Endothelial cell (in vitro differentiated cells): Measurements from ENCODE around the gene CARNS1. TPM values are rescaled to one million over a fixed set of nuclear protein-coding genes. Genes with fewer than 3 reads are reported as not detected.

Source experiments
- DNase-seq: peaks from one replicate; pipeline ENCODE4 v3.0.0; 2021; ENCODE audit warnings: low spot score
- H3K27ac Mint-ChIP-seq: one replicate; pipeline ENCODE4 v1.8.0; 2021; ENCODE audit warnings: mixed read lengths, inconsistent platforms; ENCODE audit not compliant: unreplicated experiment
- H3K27me3 Mint-ChIP-seq: one replicate; pipeline ENCODE4 v1.8.0; 2021; ENCODE audit warnings: mild to moderate bottlenecking, moderate library complexity, mixed read lengths, inconsistent platforms; ENCODE audit not compliant: unreplicated experiment
- H3K36me3 Mint-ChIP-seq: one replicate; pipeline ENCODE4 v1.8.0; 2021; ENCODE audit warnings: mild to moderate bottlenecking, low read depth, mixed read lengths, inconsistent platforms; ENCODE audit not compliant: unreplicated experiment
- H3K4me1 Mint-ChIP-seq: one replicate; pipeline ENCODE4 v1.8.0; 2021; ENCODE audit warnings: mild to moderate bottlenecking, mixed read lengths, inconsistent platforms; ENCODE audit not compliant: unreplicated experiment
- H3K4me3 Mint-ChIP-seq: one replicate; pipeline ENCODE4 v1.8.0; 2021; ENCODE audit warnings: mild to moderate bottlenecking, mixed read lengths, inconsistent platforms; ENCODE audit not compliant: unreplicated experiment
- H3K9me3 Mint-ChIP-seq: one replicate; pipeline ENCODE4 v1.8.0; 2021; ENCODE audit warnings: mixed read lengths, inconsistent platforms; ENCODE audit not compliant: unreplicated experiment
- CTCF ChIP-seq: fragments of 200-600 bp; sonication (generic); IDR thresholded peaks from one replicate; pipeline ENCODE4 v1.5.0; 2021; ENCODE audit warnings: antibody characterized with exemption; ENCODE audit not compliant: unreplicated experiment
- long read RNA-seq: library from polyadenylated mRNA; unstranded; transcript quantifications from one replicate; pipeline ENCODE4 v2.0.0, GENCODE V29; 2020; ENCODE audit not compliant: unreplicated experiment
- total RNA-seq: library from RNA; stranded (reverse); fragmentation: NEBNext Ultra II Directional; extraction: Animal tissue kit (Norgen Biotek cat#: 25700); gene quantifications from one replicate; pipeline ENCODE4 v1.2.1, GENCODE V29; 2021; ENCODE audit not compliant: unreplicated experiment

Gene CARNS1
- total RNA-seq, result not detected
- long read RNA-seq, result 0 reads

GRCh38 chr11:67415501-67416304 lies at the start of gene CARNS1:
TSS of gene CARNS1 (plus strand) at chr11:67415678. CDS start at chr11:67416200, 522 bp downstream.
- H3K4me1 Mint-ChIP-seq, result peaks cover 3% of the 10 kb centered on the region
- H3K36me3 Mint-ChIP-seq, result no peaks in the 10 kb centered on the region
- peak within 1 kb of the TSS; percentile 25 for H3K4me3 Mint-ChIP-seq
- no peak for TF ChIP-seq CTCF
- peaks cover 14% of the 10 kb centered on the region for H3K27me3 Mint-ChIP-seq
- no peaks in the 10 kb centered on the region for H3K9me3 Mint-ChIP-seq
- H3K27ac Mint-ChIP-seq, result no peak within 1 kb of the TSS
- DNase-seq, result no peak

- TF ChIP-seq CTCF, result no peak
- H3K27ac Mint-ChIP-seq, result peak overlapping the region; percentile 26
- peaks cover 26% of the 10 kb centered on the region for H3K4me1 Mint-ChIP-seq
- peak overlapping the region; percentile 32 for H3K4me3 Mint-ChIP-seq
- no peaks in the 10 kb centered on the region for H3K9me3 Mint-ChIP-seq
- H3K27me3 Mint-ChIP-seq, result peaks cover 2% of the 10 kb centered on the region
- peaks cover 33% of the 10 kb centered on the region for H3K36me3 Mint-ChIP-seq
- DNase-seq, result no peak
Measured at GRCh38 chr11:67365736-67366444, 49.6 kb upstream of the CARNS1 start.

GRCh38 chr11:67366546-67366945 lies 48.9 kb upstream of the CARNS1 start:
- Mint-ChIP-seq H3K9me3 (no peaks in the 10 kb centered on the region), H3K27ac (no peak overlapping the region), H3K27me3 (peaks cover 7% of the 10 kb centered on the region), H3K4me3 (peak overlapping the region; percentile 32), H3K4me1 (peaks cover 32% of the 10 kb centered on the region), H3K36me3 (peaks cover 33% of the 10 kb centered on the region)
- no peak for DNase-seq
- TF ChIP-seq CTCF, result no peak

GRCh38 chr11:67366961-67367760 lies 48.3 kb upstream of the CARNS1 start:
- no peak overlapping the region for H3K27ac Mint-ChIP-seq
- H3K36me3 Mint-ChIP-seq, result peaks cover 33% of the 10 kb centered on the region
- peaks cover 11% of the 10 kb centered on the region for H3K27me3 Mint-ChIP-seq
- H3K4me1 Mint-ChIP-seq, result peaks cover 36% of the 10 kb centered on the region
- no peaks in the 10 kb centered on the region for H3K9me3 Mint-ChIP-seq
- H3K4me3 Mint-ChIP-seq, result no peak overlapping the region
- TF ChIP-seq CTCF, result no peak
- DNase-seq, result no peak
